Body of pancreas (tissue), 4 donors: Measurements from ENCODE around the gene NLN.

Experiments used
- POLR2A ChIP-seq, 3 donors: fragments of 450-650 bp; IDR thresholded peaks; one replicate each; pipeline ENCODE4 v1.6.1; 2016; ENCODE audit warnings: antibody characterized with exemption in 3 of 3, mild to moderate bottlenecking in 2 of 3
- TF ChIP-seq, protein P1 (sequence below), 7 experiments: fragments of 450-650 bp in 4 of 7; fragments of 200-600 bp in 3 of 7; sonication (generic) in 3 of 7; IDR thresholded peaks; one replicate each; pipeline ENCODE4 v1.5.1; 2016 to 2019; ENCODE audit warnings: antibody characterized with exemption in 7 of 7

DNA sequence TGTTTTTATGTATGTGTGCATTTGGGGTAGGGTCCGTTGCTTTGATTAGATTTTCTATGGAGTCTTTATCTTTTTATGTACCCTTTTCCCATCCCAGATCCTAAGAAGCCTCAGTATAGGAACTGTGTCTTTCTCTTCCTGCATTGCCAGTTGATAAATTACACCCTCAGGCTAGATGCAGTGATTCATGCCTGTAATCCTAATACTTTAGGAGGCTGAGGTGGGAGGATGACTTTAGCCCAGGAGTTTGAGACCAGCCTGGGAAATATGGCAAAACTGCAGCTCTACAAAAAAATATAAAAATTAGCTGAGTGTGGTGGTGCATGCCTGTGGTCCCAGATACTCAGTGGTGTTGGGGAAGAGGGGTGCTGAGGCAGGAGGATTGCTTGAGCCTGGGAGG, 40.2 kb downstream of the NLN start:
- no peak for TF ChIP-seq POLR2A (IDR thresholded peaks at IDR 0.05)
- TF ChIP-seq, protein P1, sequence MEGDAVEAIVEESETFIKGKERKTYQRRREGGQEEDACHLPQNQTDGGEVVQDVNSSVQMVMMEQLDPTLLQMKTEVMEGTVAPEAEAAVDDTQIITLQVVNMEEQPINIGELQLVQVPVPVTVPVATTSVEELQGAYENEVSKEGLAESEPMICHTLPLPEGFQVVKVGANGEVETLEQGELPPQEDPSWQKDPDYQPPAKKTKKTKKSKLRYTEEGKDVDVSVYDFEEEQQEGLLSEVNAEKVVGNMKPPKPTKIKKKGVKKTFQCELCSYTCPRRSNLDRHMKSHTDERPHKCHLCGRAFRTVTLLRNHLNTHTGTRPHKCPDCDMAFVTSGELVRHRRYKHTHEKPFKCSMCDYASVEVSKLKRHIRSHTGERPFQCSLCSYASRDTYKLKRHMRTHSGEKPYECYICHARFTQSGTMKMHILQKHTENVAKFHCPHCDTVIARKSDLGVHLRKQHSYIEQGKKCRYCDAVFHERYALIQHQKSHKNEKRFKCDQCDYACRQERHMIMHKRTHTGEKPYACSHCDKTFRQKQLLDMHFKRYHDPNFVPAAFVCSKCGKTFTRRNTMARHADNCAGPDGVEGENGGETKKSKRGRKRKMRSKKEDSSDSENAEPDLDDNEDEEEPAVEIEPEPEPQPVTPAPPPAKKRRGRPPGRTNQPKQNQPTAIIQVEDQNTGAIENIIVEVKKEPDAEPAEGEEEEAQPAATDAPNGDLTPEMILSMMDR (IDR thresholded peaks at IDR 0.05), result no peak
